ENCODE data around the gene ACLY. TPM values are rescaled to one million over a fixed set of nuclear protein-coding genes. Genes with fewer than 3 reads are reported as not detected.
A peak's percentile ranks its signal among the peaks of the same experiment; 100 is the strongest.

Gene ACLY
- total and polyA plus RNA-seq, 2 donors (not counting 1 experiment from before 2014, with no cell fraction given): 40.2 to 91.5 TPM

GRCh38 chr17:41967141-41967920, 48.6 kb upstream of the ACLY start:
- DNase-seq (no peak), ATAC-seq (ENCODE audit: low read depth) (no peak)
- POLR2A ChIA-PET: interaction anchor here (0.8 to 2.8 kb wide), 9 partner anchors 8 to 319 kb away, joined by 3 to 32 read pairs (median 5); partner anchors contain the start of genes DHX58, DNAJC7, GHDC and KAT2A
- no peak for TF ChIP-seq EZH2 (IDR thresholded peaks at IDR 0.05; ENCODE audit: borderline replicate concordance, insufficient read depth, low read depth, low read length, poor library complexity, severe bottlenecking)
- TF ChIP-seq, protein P1, sequence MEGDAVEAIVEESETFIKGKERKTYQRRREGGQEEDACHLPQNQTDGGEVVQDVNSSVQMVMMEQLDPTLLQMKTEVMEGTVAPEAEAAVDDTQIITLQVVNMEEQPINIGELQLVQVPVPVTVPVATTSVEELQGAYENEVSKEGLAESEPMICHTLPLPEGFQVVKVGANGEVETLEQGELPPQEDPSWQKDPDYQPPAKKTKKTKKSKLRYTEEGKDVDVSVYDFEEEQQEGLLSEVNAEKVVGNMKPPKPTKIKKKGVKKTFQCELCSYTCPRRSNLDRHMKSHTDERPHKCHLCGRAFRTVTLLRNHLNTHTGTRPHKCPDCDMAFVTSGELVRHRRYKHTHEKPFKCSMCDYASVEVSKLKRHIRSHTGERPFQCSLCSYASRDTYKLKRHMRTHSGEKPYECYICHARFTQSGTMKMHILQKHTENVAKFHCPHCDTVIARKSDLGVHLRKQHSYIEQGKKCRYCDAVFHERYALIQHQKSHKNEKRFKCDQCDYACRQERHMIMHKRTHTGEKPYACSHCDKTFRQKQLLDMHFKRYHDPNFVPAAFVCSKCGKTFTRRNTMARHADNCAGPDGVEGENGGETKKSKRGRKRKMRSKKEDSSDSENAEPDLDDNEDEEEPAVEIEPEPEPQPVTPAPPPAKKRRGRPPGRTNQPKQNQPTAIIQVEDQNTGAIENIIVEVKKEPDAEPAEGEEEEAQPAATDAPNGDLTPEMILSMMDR (IDR thresholded peaks at IDR 0.05): no peak
- Mint-ChIP-seq H3K27me3 (no peaks in the 10 kb centered on the region), H3K4me1 (peaks cover 40% of the 10 kb centered on the region), H3K27ac (peak overlapping the region; percentile 83), H3K9me3 (ENCODE audit: insufficient read depth) (no peaks in the 10 kb centered on the region), H3K4me3 (peak overlapping the region; percentile 85)
- Histone ChIP-seq H3K4me3 (ENCODE audit: control extremely low read depth in 1 of 5, extremely low read depth in 1 of 5, insufficient read depth in 1 of 5, low read depth in 2 of 5, low read length in 4 of 5) (peak overlapping the region; percentile 52 to 91 (median 82)), H3K27ac (ENCODE audit: low read length in 2 of 2) (peak overlapping the region; percentile 38 to 75), H3K9ac (ENCODE audit: low read length) (peak overlapping the region; percentile 74), H3K36me3 (replicated peaks in 1 of 2; ENCODE audit: control extremely low read depth in 1 of 2, control insufficient read depth in 1 of 2, extremely low read depth in 1 of 2, insufficient read depth in 2 of 2, low read length in 1 of 2) (peaks cover 7 to 15% of the 10 kb centered on the region in 2 experiments), H4K20me1 (ENCODE audit: control insufficient read depth, insufficient read depth, low read length, poor library complexity, severe bottlenecking) (peaks cover 21% of the 10 kb centered on the region), H3K4me2 (replicated peaks; ENCODE audit: low read depth, low read length, poor library complexity, severe bottlenecking) (peak overlapping the region; percentile 89), H3K4me1 (ENCODE audit: control insufficient read depth in 2 of 2, insufficient read depth in 2 of 2, low read length in 2 of 2) (peaks cover 17 to 43% of the 10 kb centered on the region in 2 donors), H3K27me3 (replicated peaks in 1 of 4; ENCODE audit: control extremely low read depth in 1 of 4, control insufficient read depth in 3 of 4, insufficient read depth in 4 of 4, low read length in 3 of 4) (no peaks in the 10 kb centered on the region), H3K9me3 (ENCODE audit: control extremely low read depth in 1 of 3, control insufficient read depth in 2 of 3, insufficient read depth in 1 of 3, low read length in 2 of 3) (no peaks in the 10 kb centered on the region), H2AFZ (ENCODE audit: insufficient read depth, low read depth, low read length, poor library complexity, severe bottlenecking) (peak overlapping the region; percentile 87), H3K79me2 (ENCODE audit: control insufficient read depth, insufficient read depth, low read length) (peaks cover 38% of the 10 kb centered on the region)
- intact Hi-C loops (cut with micrococcal nuclease): loop anchor here (10.0 kb wide), 1 partner anchor 233 kb away; the partner anchor contains the start of gene HAP1
- CTCF ChIA-PET: interaction anchor here (0.5 to 11.6 kb wide), 8 partner anchors 23 to 214 kb away, joined by 3 to 115 read pairs (median 30); partner anchors contain the start of genes DHX58, DNAJC7, HSPB9 and KAT2A
- WGBS (ENCODE audit: insufficient coverage): 27% methylated on average over 36 of the region's 39 CpGs
